GM21737 (cell line): ENCODE results near the gene BST2.

ENCODE experiments used
- ATAC-seq: cut with Tn5 transposase; IDR thresholded peaks from one replicate; pipeline ENCODE4 v1.9.1; 2021; ENCODE audit warnings: mild to moderate bottlenecking, moderate library complexity; ENCODE audit not compliant: unreplicated experiment

The BST2 gene

DNA sequence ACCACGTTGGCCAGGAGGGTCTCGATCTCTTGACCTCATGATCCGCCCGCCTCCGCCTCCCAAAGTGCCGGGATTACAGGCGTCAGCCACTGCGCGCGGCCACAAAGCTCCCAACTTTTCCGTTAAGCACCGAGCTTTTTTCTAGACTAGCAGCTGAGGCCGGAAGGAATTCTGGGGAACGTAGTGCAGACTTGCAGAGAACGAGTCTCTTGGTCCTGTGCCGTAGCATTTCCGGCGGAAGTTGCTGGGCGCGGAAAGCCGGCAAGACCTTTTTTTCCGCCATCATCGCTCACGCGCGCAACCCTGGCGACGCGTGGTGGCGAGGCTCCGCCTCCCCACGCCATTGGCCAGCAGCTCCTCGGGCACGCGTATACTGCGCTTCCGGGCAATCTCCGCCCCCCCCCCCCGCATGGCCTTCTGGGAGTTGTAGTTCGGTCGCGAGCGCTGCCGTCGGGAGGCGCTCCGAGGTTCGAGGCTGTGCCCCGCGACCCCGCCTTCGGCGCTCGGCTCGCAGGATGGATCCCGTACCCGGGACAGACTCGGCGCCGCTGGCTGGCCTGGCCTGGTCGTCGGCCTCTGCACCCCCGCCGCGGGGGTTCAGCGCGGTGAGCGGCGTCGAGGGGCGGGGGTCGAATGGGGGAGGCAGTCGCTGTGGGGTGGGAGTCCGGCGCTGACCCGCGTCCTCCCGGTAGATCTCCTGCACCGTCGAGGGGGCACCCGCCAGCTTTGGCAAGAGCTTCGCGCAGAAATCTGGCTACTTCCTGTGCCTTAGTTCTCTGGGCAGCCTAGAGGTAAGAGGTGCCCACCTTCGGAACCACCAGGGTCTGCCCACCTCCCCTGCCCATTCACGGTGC lies 14.4 kb upstream of the BST2 start, which contains the start of gene MVB12A:
MVB12A (plus strand) TSS at position 427 of the 854 bp plus-strand sequence; CDS start at position 516, 89 bp downstream.
- ATAC-seq = peak; percentile 80

DNA sequence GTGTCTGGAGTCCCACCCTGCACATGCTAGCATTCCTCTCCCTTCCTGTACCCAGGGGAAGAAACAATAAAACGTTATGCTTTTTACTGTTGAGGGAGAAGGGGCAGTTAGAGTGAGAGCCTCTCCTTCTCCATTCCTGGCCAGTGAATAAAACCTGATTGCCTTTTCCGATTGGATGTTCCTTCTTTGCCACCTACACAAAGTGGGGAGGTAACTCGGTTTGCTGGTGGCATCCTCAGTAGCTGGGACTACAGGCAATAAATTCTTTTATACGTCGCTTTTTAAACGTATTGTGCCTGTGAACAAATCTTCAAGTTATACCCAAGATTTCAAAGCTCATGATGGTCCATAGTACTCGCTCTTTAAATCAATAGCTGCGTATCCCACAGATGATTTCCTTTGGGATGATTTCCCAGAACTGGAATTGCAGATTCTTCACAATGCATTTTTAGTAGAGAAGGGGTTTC lies 13.8 kb upstream of the BST2 start:
- ATAC-seq = no peak

- ATAC-seq = no peak
These were observed 13.3 kb upstream of the BST2 start for GRCh38 chr19:17418710-17419109.

- no peak for ATAC-seq
These were observed 9.7 kb upstream of the BST2 start for GRCh38 chr19:17415121-17415520.

GRCh38 chr19:17414097-17414496 lies 8.7 kb upstream of the BST2 start:
- no peak for ATAC-seq

DNA sequence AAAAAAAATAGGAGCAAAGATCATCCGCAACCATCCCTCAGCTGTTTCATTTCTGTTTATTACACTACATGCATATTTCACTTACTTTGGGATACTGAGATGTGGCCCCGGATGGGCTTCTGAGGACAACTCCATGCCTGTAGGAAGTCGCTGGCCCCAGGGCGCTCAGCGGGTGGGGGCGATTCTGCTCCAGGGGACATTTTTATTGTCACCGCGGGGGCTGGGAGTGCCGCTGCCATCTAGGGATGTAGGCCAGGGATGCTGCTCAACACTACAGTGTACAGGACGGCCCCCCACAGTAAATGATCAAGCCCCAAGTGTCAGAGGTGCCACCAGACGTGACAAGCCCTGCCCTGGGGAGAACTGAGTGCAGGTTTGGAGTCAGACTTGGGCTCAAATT lies 6.4 kb upstream of the BST2 start:
- ATAC-seq = no peak

DNA sequence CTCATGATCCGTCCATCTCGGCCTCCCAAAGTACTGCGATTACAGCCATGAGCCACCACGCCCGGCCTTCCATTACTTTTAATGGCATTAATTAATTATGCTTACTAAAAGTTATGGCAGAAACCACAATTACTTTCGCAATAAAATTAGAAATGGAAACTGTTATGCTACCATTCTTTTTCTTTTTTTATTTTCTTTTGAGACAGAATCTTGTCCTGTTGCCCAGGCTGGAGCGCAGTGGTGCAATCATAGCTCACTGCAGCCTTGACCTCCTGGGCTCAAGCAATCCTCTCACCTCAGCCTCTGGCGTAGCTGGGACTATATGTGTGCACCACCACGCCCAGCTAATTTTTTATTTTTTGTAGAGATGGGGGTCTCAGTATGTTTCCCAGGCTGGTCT lies 4.6 kb upstream of the BST2 start:
- no peak for ATAC-seq

GRCh38 chr19:17406887-17407196 lies 1.4 kb upstream of the BST2 start:
- ATAC-seq = no peak

DNA sequence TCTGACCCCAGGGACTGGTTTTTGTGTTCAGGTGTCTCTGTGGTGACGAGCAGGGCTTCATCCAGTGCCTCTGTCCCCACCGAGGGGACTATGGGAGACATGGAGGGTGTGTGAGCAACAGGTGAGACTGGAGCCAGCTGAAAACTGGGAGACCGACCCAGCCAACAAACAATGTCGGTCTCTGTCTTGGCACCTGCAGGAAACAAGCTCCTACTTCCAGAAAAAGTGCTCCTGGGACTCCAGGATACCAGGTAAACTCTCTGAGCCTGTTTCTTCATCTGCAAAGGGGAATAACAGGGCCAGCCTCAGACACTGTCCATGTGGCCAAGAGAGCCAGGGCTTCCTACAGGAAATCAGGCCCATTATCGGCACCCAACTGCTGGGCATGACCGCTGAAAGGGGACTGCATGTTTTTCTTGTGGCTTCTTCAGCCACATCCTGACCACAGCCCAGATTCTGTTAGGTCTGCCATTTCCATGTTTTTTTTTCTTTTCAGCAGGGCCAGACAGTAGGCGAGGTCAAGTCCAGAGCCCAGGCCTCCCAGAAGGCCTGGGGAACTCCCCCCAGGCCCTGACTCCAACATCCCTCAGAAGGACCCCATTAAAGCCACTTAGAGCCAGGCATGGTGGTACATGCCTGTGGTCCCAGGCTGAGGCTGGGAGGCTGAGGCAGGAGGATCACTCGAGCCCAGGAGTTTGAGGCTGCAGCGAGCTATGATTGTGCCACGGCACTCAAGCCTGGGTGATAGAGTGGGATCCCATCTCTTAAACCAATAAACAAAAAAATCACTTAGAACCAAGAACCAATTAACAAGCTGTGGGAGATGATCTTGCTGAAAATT lies 836 bp upstream of the BST2 start:
- ATAC-seq = peak; percentile 18

GRCh38 chr19:17404621-17405249 lies 695 bp downstream of the BST2 start:
- ATAC-seq = no peak

DNA sequence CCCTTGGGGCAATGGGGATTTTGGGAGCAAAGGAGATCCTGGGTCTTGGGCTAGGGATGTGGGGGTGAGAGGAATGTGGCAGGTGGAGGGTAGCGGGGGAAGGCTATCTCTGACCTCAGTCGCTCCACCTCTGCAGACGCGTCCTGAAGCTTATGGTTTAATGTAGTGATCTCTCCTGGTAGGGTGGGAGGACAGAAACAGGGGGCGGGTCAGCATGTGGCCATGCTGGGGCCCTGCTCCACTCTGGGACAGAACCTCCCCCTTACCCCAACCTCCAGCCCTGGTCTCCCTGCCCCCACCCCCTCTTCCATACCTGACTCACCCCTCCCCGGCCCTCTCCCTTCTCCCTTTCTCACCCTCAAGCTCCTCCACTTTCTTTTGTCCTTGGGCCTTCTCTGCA lies 1.4 kb downstream of the BST2 start:
- no peak for ATAC-seq

GRCh38 chr19:17402982-17403855 lies 2.2 kb downstream of the BST2 start:
- ATAC-seq = no peak

DNA sequence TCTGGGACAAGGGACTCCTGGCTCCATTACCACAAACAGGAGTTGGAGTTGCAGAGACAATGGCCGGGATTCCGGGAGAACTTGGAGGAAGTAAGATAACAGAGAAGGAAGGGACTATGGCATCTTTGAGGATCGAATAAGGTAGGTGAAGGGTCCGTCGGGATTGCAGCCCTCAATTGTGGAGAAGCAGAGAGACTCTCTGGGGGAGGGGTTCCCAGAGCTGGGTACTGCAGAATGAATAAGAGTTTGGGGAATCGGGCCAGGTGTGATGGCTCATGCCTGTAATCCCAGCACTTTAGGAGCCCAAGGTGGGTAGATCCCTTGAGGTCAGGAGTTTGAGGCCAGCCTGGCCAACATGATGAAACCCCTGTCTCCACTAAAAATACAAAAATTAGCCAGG lies 3.8 kb downstream of the BST2 start:
- no peak for ATAC-seq

- ATAC-seq = no peak
These were observed 6.4 kb downstream of the BST2 start for GRCh38 chr19:17398902-17399527.

GRCh38 chr19:17394891-17395415 lies 10.5 kb downstream of the BST2 start:
- ATAC-seq = no peak

DNA sequence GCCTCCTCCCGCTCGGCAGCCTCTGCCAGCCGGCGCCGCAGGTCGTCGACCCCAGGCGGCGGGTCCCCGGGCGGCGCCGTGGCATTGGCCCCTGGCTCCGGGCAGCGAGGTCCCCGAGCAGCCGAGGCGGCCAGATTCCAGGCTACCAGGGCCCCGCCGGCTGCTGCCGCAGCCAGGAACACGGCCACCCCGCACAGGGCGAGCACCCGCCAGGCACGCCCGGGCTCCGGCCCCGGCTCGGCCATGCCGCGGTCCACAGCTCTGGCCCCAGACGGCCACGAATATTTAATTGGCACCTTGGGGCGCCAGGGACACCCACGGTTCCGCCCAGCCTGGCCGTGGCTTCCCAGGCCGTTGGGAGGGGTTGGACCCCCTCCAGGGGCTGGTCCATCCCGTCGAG lies 11.5 kb downstream of the BST2 start, which contains the start of gene CCDC194:
CCDC194 (minus strand) TSS at position 283 of the 400 bp plus-strand sequence; CDS start at position 245, 38 bp downstream.
- ATAC-seq = no peak

DNA sequence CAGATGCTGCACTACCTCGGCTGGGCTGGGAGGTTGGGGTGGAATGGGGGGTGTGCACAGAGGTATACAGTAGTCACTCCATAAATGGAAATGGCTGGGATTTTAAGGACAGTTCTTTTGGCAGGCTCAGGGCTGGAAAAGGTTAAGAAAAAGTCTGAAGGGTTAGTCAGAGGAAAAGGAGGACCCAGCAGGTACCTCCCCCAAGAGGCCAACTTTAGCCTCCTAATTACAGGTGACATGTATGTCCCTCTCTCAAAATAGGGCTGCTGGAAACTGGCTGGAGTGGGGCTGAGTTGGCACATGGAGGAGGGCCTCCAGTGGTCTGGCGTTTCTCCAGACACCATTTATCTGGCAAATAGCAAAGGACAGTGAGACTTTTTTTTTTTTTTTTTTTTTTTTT lies 12.4 kb downstream of the BST2 start:
- no peak for ATAC-seq

- ATAC-seq = no peak
These were observed 13.9 kb downstream of the BST2 start for GRCh38 chr19:17391371-17392151.
